ENCODE measurements around the gene CDK5. TPM values are rescaled to one million over a fixed set of nuclear protein-coding genes. Genes with fewer than 3 reads are reported as not detected.
A peak's percentile ranks its signal among the peaks of the same experiment; 100 is the strongest.

The CDK5 gene
- total and polyA plus RNA-seq, 2 donors from 2014 or later, result 9.1 to 21.5 TPM

DNA sequence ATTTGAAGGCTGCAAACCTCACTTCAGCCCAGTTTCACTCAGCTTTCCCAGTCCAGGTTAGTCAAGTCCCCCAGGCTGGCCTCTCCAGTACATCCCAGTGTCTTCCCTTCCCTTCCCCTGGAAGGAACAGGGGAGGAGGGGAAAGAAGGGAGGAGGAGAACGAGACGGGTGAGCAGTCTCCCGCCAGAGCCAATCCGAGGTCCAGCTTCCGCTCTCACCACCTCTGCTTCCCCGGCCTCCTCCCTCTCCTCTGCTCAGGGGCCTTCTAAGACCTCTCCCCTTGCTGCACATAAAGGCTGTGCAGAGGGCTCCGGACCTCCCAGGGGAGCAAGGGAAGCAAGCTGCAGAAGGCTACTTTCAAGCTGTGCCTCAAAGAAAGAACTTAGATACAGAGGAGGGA lies 37.5 kb downstream of the CDK5 start:
- H3K27ac ChIP-seq (ENCODE audit: low read depth in 2 of 2, low read length in 2 of 2), result no peak overlapping the region
- H3K27me3 ChIP-seq (ENCODE audit: control insufficient read depth, insufficient read depth, low read length), result peaks cover 5% of the 10 kb centered on the region
- no peak overlapping the region for H3K9ac ChIP-seq (ENCODE audit: low read length in 3 of 3)
- FAIRE-seq (no peak), DNase-seq (peak in 1 of 5 donors; percentile 22)
- intact Hi-C loops (cut with DNase I), result no loop called here
- TF ChIP-seq, protein P1, sequence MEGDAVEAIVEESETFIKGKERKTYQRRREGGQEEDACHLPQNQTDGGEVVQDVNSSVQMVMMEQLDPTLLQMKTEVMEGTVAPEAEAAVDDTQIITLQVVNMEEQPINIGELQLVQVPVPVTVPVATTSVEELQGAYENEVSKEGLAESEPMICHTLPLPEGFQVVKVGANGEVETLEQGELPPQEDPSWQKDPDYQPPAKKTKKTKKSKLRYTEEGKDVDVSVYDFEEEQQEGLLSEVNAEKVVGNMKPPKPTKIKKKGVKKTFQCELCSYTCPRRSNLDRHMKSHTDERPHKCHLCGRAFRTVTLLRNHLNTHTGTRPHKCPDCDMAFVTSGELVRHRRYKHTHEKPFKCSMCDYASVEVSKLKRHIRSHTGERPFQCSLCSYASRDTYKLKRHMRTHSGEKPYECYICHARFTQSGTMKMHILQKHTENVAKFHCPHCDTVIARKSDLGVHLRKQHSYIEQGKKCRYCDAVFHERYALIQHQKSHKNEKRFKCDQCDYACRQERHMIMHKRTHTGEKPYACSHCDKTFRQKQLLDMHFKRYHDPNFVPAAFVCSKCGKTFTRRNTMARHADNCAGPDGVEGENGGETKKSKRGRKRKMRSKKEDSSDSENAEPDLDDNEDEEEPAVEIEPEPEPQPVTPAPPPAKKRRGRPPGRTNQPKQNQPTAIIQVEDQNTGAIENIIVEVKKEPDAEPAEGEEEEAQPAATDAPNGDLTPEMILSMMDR (IDR thresholded peaks at IDR 0.05; ENCODE audit: borderline replicate concordance, extremely low read depth, insufficient read depth), result no peak
- H3K36me3 ChIP-seq (ENCODE audit: control insufficient read depth in 2 of 3, insufficient read depth in 3 of 3, low read length in 3 of 3), result no peaks in the 10 kb centered on the region
- H3K4me1 ChIP-seq (ENCODE audit: control insufficient read depth in 2 of 3, insufficient read depth in 2 of 3, low read depth in 1 of 3, low read length in 3 of 3), result peaks cover 0 to 15% (median 0%) of the 10 kb centered on the region in 3 donors
- no peaks in the 10 kb centered on the region for H3K9me3 ChIP-seq (ENCODE audit: control insufficient read depth in 2 of 3, insufficient read depth in 1 of 3, low read length in 3 of 3)
- no peak overlapping the region for H3K4me3 ChIP-seq (ENCODE audit: low read length in 3 of 3)

DNA sequence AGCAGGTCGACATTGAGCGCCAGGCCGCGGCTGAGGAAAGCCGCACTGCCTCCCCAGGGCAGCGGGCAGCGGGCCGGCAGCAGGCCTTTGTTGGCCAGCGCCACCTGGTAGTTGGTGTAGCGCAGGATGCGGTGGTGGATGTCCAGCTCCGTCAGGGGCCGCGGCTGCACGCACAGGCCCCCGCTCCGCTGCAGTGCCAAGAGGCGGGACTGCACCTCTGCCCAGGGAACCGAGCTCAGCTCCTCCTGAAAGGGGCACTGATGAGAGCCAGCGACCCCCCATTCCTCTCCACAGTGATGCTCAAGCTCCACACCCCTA lies 38.6 kb downstream of the CDK5 start:
- TF ChIP-seq, protein P1 (IDR thresholded peaks at IDR 0.05; ENCODE audit: borderline replicate concordance, extremely low read depth, insufficient read depth), result no peak
- intact Hi-C loops (cut with DNase I), result no loop called here
- Histone ChIP-seq H3K27me3 (ENCODE audit: control insufficient read depth, insufficient read depth, low read length) (peaks cover 5% of the 10 kb centered on the region), H3K9ac (ENCODE audit: low read length in 3 of 3) (no peak overlapping the region), H3K4me3 (ENCODE audit: low read length in 3 of 3) (no peak overlapping the region), H3K9me3 (ENCODE audit: control insufficient read depth in 2 of 3, insufficient read depth in 1 of 3, low read length in 3 of 3) (no peaks in the 10 kb centered on the region), H3K27ac (ENCODE audit: low read depth in 2 of 2, low read length in 2 of 2) (no peak overlapping the region), H3K4me1 (ENCODE audit: control insufficient read depth in 2 of 3, insufficient read depth in 2 of 3, low read depth in 1 of 3, low read length in 3 of 3) (peaks cover 0 to 16% (median 0%) of the 10 kb centered on the region in 3 donors), H3K36me3 (ENCODE audit: control insufficient read depth in 2 of 3, insufficient read depth in 3 of 3, low read length in 3 of 3) (no peaks in the 10 kb centered on the region)
- FAIRE-seq (no peak), DNase-seq (no peak)

DNA sequence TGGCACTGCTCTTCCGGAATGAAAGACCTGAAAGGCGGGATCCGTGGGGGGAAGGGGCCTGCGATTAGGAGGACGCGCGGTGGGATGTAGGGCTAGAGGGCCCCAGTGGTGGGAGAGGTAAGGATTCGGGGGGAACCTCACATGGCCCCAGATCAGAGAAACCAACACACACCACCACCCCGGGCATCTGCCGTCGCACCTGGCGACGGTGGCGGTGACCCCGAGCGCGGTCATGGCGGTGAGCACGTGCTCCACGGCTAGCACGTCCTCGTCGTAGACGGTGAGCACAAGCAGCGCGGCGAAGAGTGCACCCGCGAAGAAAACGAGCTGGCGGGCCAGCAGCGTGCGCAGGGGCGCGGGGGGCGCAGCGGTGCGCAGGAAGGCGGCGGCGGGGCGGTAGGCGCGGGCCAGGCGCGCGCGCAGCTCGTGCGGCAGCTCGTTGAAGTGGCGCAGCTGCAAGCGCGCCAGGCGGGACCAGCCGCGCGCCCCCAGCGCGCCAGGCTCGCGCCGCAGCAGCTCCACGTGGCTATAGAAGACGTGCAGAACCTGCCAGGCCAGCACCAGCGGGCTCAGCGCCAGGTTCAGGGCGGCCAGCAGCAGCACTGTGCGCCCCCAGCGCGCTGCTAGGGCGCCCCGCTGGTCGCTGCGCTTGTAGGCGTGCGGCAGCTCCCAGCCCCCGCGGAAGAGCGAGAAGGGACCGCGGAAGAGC lies 39.1 kb downstream of the CDK5 start:
- DNase-seq (peak in 4 of 5 donors; percentile 62 to 80 (median 69)), FAIRE-seq (no peak)
- no peak overlapping the region for H3K9ac ChIP-seq (ENCODE audit: low read length in 3 of 3)
- intact Hi-C loops (cut with DNase I), result no loop called here
- no peak overlapping the region for H3K27ac ChIP-seq (ENCODE audit: low read depth in 2 of 2, low read length in 2 of 2)
- no peak overlapping the region for H3K4me3 ChIP-seq (ENCODE audit: low read length in 3 of 3)
- H3K9me3 ChIP-seq (ENCODE audit: control insufficient read depth in 2 of 3, insufficient read depth in 1 of 3, low read length in 3 of 3), result no peaks in the 10 kb centered on the region
- H3K27me3 ChIP-seq (ENCODE audit: control insufficient read depth, insufficient read depth, low read length), result peaks cover 7% of the 10 kb centered on the region
- no peaks in the 10 kb centered on the region for H3K36me3 ChIP-seq (ENCODE audit: control insufficient read depth in 2 of 3, insufficient read depth in 3 of 3, low read length in 3 of 3)
- TF ChIP-seq, protein P1 (IDR thresholded peaks at IDR 0.05; ENCODE audit: borderline replicate concordance, extremely low read depth, insufficient read depth), result no peak
- peaks cover 0 to 21% (median 0%) of the 10 kb centered on the region in 3 donors for H3K4me1 ChIP-seq (ENCODE audit: control insufficient read depth in 2 of 3, insufficient read depth in 2 of 3, low read depth in 1 of 3, low read length in 3 of 3)
